Tibial nerve (tissue), 4 donors: ENCODE data around the gene DENND2A.

Experiments used
- EP300 ChIP-seq, 2 donors: sonication (generic); formaldehyde crosslinking; IDR thresholded peaks; one replicate each; pipeline ENCODE4 v1.6.1; 2017; ENCODE audit warnings: antibody characterized with exemption in 2 of 2, mild to moderate bottlenecking in 1 of 2
- POLR2A ChIP-seq, 2 donors: fragments of 450-650 bp; IDR thresholded peaks; one replicate each; pipeline ENCODE4 v1.6.1; 2017; ENCODE audit warnings: antibody characterized with exemption in 2 of 2, mild to moderate bottlenecking in 2 of 2, moderate library complexity in 2 of 2
- TF ChIP-seq, protein P1 (sequence below), 5 experiments: fragments of 200-600 bp in 3 of 5; fragments of 450-650 bp in 2 of 5; sonication (generic) in 3 of 5; IDR thresholded peaks; one replicate each; pipeline ENCODE4 v1.5.1; 2016 to 2019; ENCODE audit warnings: antibody characterized with exemption in 5 of 5, mild to moderate bottlenecking in 3 of 5, moderate library complexity in 2 of 5

GRCh38 chr7:140604076-140604475 is 36.5 kb downstream of the DENND2A start:
- TF ChIP-seq, protein P1, sequence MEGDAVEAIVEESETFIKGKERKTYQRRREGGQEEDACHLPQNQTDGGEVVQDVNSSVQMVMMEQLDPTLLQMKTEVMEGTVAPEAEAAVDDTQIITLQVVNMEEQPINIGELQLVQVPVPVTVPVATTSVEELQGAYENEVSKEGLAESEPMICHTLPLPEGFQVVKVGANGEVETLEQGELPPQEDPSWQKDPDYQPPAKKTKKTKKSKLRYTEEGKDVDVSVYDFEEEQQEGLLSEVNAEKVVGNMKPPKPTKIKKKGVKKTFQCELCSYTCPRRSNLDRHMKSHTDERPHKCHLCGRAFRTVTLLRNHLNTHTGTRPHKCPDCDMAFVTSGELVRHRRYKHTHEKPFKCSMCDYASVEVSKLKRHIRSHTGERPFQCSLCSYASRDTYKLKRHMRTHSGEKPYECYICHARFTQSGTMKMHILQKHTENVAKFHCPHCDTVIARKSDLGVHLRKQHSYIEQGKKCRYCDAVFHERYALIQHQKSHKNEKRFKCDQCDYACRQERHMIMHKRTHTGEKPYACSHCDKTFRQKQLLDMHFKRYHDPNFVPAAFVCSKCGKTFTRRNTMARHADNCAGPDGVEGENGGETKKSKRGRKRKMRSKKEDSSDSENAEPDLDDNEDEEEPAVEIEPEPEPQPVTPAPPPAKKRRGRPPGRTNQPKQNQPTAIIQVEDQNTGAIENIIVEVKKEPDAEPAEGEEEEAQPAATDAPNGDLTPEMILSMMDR (IDR thresholded peaks at IDR 0.05) = no peak
- TF ChIP-seq POLR2A (IDR thresholded peaks at IDR 0.05) (no peak), EP300 (IDR thresholded peaks at IDR 0.05) (no peak)
